DOHH2 (cell line): ENCODE data around the gene CFAP73.

ENCODE experiments used
- CTCF ChIP-seq: fragments of 200-600 bp; sonication (generic); IDR thresholded peaks from one replicate; pipeline ENCODE4 v1.5.1; 2014; ENCODE audit warnings: antibody characterized with exemption, mild to moderate bottlenecking, low read depth, low read length; ENCODE audit not compliant: poor library complexity, severe bottlenecking
- EZH2phosphoT487 ChIP-seq: fragments of 200-600 bp; sonication (generic); IDR thresholded peaks from 2 replicates; pipeline ENCODE4 v1.6.1; 2017; ENCODE audit warnings: borderline replicate concordance, mild to moderate bottlenecking, antibody characterized with exemption, low read length, moderate library complexity, mixed read lengths

GRCh38 chr12:113149361-113150150 lies at the start of gene CFAP73:
- no peak for TF ChIP-seq CTCF
- TF ChIP-seq EZH2phosphoT487: no peak
